ENCODE data around the gene PLEKHM1. TPM values are rescaled to one million over a fixed set of nuclear protein-coding genes. Genes with fewer than 3 reads are reported as not detected.

PLEKHM1 gene
- total RNA-seq, 1 donor from 2014 or later, result 71.9 TPM

DNA sequence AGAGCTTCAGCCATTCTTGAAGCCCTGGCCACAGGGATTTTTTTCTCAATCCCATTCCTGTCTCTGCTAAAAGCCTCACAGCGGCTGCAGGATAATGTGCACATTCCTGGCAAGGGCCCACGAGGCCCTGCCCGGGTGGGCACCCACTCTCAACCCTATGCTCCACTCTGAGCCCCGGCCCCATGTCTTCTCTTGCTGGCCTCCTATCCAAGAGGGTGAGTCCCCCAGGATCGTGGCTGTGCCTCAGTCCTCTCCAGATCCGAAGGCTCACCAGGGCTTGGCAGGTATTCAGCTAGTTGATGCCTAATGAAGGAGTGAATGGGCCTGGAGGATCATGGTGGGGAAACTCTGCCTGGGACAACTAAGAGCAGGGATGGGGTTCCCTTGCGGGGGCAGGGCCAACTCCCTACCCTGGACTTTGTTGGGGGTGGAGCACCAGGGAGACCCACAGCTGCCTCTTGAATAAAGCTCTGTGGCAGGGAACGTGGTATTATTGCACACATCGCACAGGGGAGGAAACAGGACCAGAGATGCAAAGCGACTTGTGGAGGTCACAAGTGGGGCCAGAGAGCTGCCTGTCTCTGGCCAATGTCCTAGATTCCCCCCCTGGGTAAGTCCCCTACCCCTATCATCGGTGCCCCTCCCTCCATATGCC lies 63.2 kb downstream of the PLEKHM1 start:
- no peak for DNase-seq (ENCODE audit: low spot score)

GRCh38 chr17:45426561-45426960 lies 64.0 kb downstream of the PLEKHM1 start:
- no peak for DNase-seq (ENCODE audit: low spot score)

DNA sequence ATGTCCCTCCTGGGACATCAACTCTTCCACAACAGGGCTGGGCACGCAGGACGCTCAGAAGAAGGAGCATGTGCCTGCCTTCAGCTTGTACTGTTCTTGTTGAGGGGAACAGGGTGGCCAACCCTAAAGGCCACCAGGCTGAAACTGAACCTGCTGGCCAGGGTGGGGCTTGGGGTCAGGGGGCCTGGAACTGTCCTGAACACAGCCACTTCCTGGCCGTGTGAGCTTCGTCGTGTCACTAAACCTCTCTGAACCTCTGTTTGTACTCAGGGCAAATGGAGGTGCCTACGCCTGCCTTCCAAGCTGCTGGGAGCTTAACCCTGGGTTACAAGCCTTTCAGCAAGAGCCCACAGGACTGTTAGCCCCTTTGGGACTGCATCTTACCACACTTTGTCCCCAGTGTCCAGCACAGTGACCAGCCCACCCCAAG lies 64.5 kb downstream of the PLEKHM1 start:
- DNase-seq (ENCODE audit: low spot score), result no peak

GRCh38 chr17:45425125-45425983 lies 65.2 kb downstream of the PLEKHM1 start:
- peak; percentile 87 for DNase-seq (ENCODE audit: low spot score)

GRCh38 chr17:45424769-45425124 lies 65.8 kb downstream of the PLEKHM1 start:
- DNase-seq (ENCODE audit: low spot score), result no peak

DNA sequence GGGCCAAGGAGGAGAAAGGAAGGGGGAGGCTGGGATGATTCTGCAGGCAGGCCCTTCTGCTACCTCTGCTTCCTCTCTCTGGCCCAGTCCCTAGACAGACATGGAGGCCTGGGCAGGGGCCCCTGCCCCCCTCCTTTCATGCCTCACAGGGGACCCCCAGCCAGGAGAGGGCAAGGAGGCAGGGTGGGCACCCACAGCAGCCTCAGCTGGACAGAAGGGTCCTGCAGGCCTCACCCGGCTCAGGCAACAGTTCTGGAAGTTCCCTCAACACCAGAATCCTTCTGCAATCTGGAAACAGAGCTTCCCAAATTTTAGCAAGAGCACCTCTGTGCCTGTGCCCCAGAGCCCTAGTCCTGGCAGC lies 66.6 kb downstream of the PLEKHM1 start:
- DNase-seq (ENCODE audit: low spot score), result no peak

- no peak for DNase-seq (ENCODE audit: low spot score)
These were observed 67.1 kb downstream of the PLEKHM1 start for GRCh38 chr17:45423304-45423974.

GRCh38 chr17:45414990-45415881 lies 75.3 kb downstream of the PLEKHM1 start:
- peak; percentile 73 for DNase-seq (ENCODE audit: low spot score)

DNA sequence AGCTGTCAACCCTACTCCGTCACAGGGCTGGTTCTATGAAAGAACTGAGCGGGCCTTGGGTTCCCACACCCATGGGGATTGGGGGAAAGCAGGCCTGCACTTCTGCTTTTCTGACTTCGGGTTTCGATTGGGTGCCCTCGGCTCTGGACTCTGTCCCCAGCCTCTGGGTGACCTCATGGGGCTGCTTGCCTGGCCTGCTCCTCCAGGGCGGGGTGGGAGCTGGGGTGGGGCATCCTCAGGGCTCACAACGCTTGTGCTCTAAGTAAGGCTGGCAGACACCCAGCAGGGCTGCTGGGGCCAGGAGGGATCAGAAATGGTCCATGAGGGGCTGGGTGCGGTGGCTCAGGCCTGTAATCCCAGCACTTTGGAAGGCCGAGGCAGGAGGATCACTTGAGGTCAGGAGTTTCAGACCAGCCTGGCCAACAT lies 77.0 kb downstream of the PLEKHM1 start:
- peak; percentile 83 for DNase-seq (ENCODE audit: low spot score)

GRCh38 chr17:45411348-45412105 lies 79.0 kb downstream of the PLEKHM1 start:
- DNase-seq (ENCODE audit: low spot score), result no peak

- no peak for DNase-seq (ENCODE audit: low spot score)
These were observed 80.1 kb downstream of the PLEKHM1 start for GRCh38 chr17:45410144-45411091.

GRCh38 chr17:45409659-45410076 lies 80.9 kb downstream of the PLEKHM1 start:
- no peak for DNase-seq (ENCODE audit: low spot score)

DNA sequence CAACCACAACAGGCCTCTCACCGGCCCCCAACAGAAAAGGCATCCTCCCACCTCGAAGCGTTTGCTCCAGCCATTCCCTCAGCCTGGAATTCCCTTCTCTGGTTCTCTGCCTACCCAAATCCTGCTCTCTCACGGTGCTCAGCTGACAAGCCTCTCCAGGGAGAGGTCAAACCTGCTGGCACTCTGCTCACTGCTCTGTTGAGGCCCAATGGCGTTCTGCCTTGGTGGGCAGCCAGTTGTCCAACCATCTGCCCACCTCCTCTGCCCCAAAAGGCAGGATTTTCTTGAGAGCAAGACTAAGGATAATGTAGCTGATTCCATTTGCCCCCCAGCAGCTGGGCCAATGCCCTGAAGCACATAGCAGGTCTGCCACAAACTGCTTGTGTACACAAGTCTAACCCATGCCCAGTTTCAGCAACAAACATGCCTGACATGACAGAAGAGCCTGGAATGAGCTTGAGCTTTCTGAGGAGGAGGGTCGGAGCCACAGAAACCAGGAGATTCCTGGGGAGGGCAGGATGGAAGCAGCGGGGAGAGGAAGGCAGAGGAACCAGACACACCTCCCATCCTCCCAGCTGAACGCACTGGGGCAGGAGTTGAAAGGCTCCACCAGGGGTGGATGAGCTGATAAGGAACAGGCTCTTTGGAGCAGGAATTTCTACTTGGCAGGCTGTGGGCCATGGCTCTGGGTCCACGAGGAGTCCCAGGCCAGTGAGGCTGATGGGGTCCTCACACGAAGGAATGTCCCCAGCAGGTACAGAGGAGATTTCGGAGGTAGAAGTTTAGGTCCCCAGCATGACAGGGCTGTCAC lies 81.7 kb downstream of the PLEKHM1 start:
- DNase-seq (ENCODE audit: low spot score), result no peak

- DNase-seq (ENCODE audit: low spot score), result no peak
These were observed 84.4 kb downstream of the PLEKHM1 start for GRCh38 chr17:45406107-45406506.

DNA sequence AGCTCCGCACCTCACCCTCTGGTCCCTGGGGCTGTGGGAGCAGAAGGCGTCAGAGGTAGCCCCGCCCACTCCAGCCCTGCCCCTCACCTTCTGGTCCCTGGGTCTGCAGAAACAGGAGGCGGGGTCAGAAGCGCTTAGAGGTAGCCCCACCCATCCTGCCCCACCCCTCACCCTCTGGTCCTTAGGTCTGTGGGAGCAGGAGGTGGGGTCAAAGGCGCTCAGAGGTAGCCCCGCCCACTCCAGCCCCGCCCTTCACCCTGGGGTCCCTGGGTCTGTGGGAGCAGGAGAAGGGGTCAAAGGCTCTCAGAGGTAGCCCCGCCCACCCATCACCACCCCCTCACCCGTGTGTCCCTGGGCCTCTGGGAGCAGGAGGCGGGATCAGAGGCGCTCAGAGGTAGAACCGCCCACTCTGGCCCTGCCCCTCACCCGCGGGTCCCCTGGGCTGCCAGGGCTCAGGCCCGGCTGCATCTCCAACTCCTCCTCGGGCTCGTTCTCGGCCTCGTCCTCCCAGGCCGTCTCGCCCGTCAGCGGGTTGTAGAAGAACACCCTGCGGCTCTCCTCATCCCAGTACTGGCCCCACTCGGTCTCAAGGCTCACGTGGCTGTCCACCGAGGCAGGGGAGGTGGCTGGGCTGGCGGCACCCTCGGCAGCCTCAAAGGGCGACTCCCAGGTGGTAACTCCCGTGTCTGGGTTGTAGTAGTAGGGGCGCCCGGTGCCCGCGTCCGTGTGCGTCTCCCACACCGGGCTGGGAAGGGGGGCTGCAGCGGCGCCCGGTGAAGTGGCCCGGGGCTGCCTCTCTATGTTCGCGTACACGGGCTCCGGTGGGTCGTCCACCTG lies 85.1 kb downstream of the PLEKHM1 start:
- DNase-seq (ENCODE audit: low spot score), result no peak

DNA sequence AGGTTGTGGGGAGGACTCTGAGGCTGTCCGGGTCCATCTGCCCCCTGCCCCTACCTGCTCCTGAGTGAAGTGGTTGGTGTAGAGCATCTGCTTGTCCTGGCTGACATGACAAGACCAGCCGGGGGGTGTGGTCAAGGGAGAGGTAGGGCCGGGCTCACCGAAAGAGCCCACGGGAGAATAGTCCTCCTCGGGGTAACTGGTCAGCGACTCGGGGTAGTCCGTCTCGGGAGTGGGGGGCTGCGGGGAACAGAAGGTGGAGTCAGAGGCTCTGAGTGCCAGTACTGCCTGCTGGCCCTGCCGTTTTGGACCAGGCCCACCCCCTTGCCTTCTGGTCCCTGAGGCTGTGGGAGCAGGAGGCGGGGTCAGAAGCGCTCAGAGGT lies 85.7 kb downstream of the PLEKHM1 start:
- DNase-seq (ENCODE audit: low spot score), result no peak

GRCh38 chr17:45403906-45404490 lies 86.5 kb downstream of the PLEKHM1 start:
- no peak for DNase-seq (ENCODE audit: low spot score)

DNA sequence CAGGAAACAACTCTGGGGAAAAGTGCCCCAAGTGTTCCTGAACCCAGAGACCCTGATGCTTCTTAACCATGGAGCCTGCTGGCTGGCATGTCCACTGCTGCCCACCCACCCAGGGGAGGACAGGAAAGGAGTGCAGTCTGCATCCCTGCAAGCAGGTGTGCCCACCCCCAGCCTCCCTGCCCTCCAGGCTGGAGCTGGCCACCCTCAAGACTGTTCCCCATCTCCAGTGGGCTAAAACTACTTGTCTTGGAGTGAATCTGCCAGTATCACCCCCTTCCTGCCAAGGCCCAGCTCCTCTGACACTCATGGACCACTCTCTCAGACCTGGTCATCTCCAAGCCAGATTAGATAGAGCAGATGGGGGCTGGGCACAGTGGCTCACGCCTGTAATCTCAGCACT lies 87.6 kb downstream of the PLEKHM1 start:
- DNase-seq (ENCODE audit: low spot score), result no peak

All from mucosa of gallbladder (tissue), 1 donor.